PC-3 (cell line): ENCODE data around the gene PDGFB. TPM values are rescaled to one million over a fixed set of nuclear protein-coding genes. Genes with fewer than 3 reads are reported as not detected.

ENCODE experiments used
- ATAC-seq: fragments of 200-7000 bp; cut with Tn5 transposase; 2 replicates; pipeline ENCODE4 v1.9.1; 2020; ENCODE audit warnings: mild to moderate bottlenecking, moderate library complexity
- BruUV-seq: library from RNA; stranded (reverse); fragments of 400-500 nt; replicated peaks from 2 replicates; lab custom pipeline; 2021; lab: Mats Ljungman, UMichigan
- CTCF ChIA-PET: fragments of 300-600 bp; sonication (Branson Sonifier 250); formaldehyde crosslinking; loops from one replicate; lab custom pipeline; 2022; ENCODE audit warnings: antibody characterized with exemption; lab: Charles Lee
- POLR2A ChIA-PET: fragments of 300-600 bp; sonication (Branson Sonifier 250); formaldehyde crosslinking; loops from one replicate; lab custom pipeline; 2022; ENCODE audit warnings: antibody characterized with exemption; ENCODE audit not compliant: unreplicated experiment; lab: Charles Lee
- DNase-seq: peaks from one replicate; pipeline ENCODE4 v3.0.0-alpha.2; 2015
- H2AFZ ChIP-seq: fragments of 300-600 bp; sonication (generic); 2 replicates; pipeline ENCODE4 v1.6.0; 2016; ENCODE audit warnings: antibody characterized with exemption, low read length
- H3F3A ChIP-seq: fragments of 300-600 bp; sonication (generic); one replicate; pipeline ENCODE4 v1.6.0; 2017; ENCODE audit warnings: antibody characterized with exemption, low read length, control low read depth, mild to moderate bottlenecking; ENCODE audit not compliant: unreplicated experiment
- H3K27ac ChIP-seq: fragments of 300-600 bp; sonication (generic); 2 replicates; pipeline ENCODE4 v1.5.1; 2016; ENCODE audit warnings: mild to moderate bottlenecking, low read length
- H3K27me3 ChIP-seq: fragments of 300-600 bp; sonication (generic); 2 replicates; pipeline ENCODE4 v1.6.1; 2016; ENCODE audit warnings: low read length, mixed read lengths
- H3K36me3 ChIP-seq: fragments of 300-600 bp; sonication (generic); 2 replicates; pipeline ENCODE4 v1.6.1; 2016; ENCODE audit warnings: low read depth, mixed run types, low read length, mixed read lengths
- H3K4me1 ChIP-seq: fragments of 300-600 bp; sonication (generic); 2 replicates; pipeline ENCODE4 v1.5.1; 2016; ENCODE audit warnings: low read length; ENCODE audit not compliant: insufficient read depth
- H3K4me2 ChIP-seq: fragments of 300-600 bp; sonication (generic); 2 replicates; pipeline ENCODE4 v1.6.0; 2016; ENCODE audit warnings: low read length
- H3K4me3 ChIP-seq: fragments of 300-600 bp; sonication (generic); 2 replicates; pipeline ENCODE4 v1.5.1; 2016; ENCODE audit warnings: mild to moderate bottlenecking, low read length, mixed read lengths
- H3K79me2 ChIP-seq: fragments of 300-600 bp; sonication (generic); 2 replicates; pipeline ENCODE4 v1.6.1; 2017; ENCODE audit warnings: low read length, mixed read lengths
- H3K9ac ChIP-seq: fragments of 300-600 bp; sonication (generic); 2 replicates; pipeline ENCODE4 v1.6.0; 2016; ENCODE audit warnings: mild to moderate bottlenecking, low read length
- H3K9me2 ChIP-seq: fragments of 300-600 bp; sonication (generic); replicated peaks from 2 replicates; pipeline ENCODE4 v1.6.1; 2016; ENCODE audit warnings: mixed run types, low read length, mixed read lengths
- H3K9me3 ChIP-seq: fragments of 300-600 bp; sonication (generic); 2 replicates; pipeline ENCODE4 v1.6.1; 2016; ENCODE audit warnings: low read length, mixed read lengths
- H4K20me1 ChIP-seq: fragments of 300-600 bp; sonication (generic); 2 replicates; pipeline ENCODE4 v1.6.1; 2016; ENCODE audit warnings: low read length, mixed read lengths
- EZH2 ChIP-seq: fragments of 300-600 bp; sonication (generic); IDR thresholded peaks from one replicate; pipeline ENCODE4 v1.6.1; 2017; ENCODE audit warnings: antibody characterized with exemption, mild to moderate bottlenecking, low read length; ENCODE audit not compliant: unreplicated experiment
- EZH2phosphoT487 ChIP-seq: fragments of 300-600 bp; sonication (generic); IDR thresholded peaks from 2 replicates; pipeline ENCODE4 v1.6.1; 2018; ENCODE audit warnings: mild to moderate bottlenecking, antibody characterized with exemption, low read length, borderline replicate concordance
- intact Hi-C: fragments of 100-400 bp; cut with micrococcal nuclease; formaldehyde crosslinking; loops from 2 replicates; pipeline ENCODE4 v1.9.0; 2023
- total RNA-seq: library from RNA; depleted of rRNA; stranded (reverse); fragments of >200 nt; gene quantifications from 2 replicates; pipeline ENCODE4 v1.2.3, GENCODE V29; 2014
- TF ChIP-seq, protein P1 (sequence below): fragments of 300-600 bp; sonication (generic); conservative IDR thresholded peaks from 2 replicates; pipeline ENCODE4 v1.5.1; 2017; ENCODE audit warnings: antibody characterized with exemption, low read depth, mild to moderate bottlenecking, low read length

PDGFB gene
- total RNA-seq, 1 experiment from 2014 or later = 33.1 TPM

DNA sequence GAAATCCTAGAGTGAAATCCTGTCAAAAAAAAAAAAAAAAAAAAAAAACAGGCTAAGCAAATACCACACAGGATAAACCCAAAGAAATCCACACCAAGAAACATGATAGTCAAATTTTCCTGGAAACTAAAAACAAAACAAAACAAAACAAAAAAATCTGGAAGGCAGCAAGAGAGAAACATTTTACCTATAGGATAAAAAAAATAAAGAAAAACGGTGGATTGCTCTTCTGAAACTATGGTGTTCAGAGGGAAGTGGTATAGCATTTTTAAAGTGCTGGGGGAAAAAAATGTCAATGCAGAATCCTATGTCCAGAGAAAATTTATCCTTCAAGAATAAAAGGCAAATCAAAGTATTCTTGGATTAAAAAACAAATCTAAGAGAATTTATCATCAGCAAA is 50.7 kb downstream of the PDGFB start:
- intact Hi-C loops = no loop called here
- Histone ChIP-seq H3K79me2 (no peaks in the 10 kb centered on the region), H3K27me3 (no peaks in the 10 kb centered on the region), H3K9ac (no peak overlapping the region), H3K4me3 (no peak overlapping the region), H3K4me2 (no peak overlapping the region), H3K27ac (no peak overlapping the region), H3K36me3 (no peaks in the 10 kb centered on the region; the same call in 1 of the 2 replicates), H3K9me2 (no peaks in the 10 kb centered on the region), H3K4me1 (no peaks in the 10 kb centered on the region), H3K9me3 (peaks cover 6% of the 10 kb centered on the region; the same call in 1 of the 2 replicates), H2AFZ (no peak overlapping the region), H3F3A (no peaks in the 10 kb centered on the region), H4K20me1 (no peaks in the 10 kb centered on the region)
- no peak for DNase-seq
- BruUV-seq = no TSS peak
- TF ChIP-seq EZH2phosphoT487 = no peak
- TF ChIP-seq, protein P1, sequence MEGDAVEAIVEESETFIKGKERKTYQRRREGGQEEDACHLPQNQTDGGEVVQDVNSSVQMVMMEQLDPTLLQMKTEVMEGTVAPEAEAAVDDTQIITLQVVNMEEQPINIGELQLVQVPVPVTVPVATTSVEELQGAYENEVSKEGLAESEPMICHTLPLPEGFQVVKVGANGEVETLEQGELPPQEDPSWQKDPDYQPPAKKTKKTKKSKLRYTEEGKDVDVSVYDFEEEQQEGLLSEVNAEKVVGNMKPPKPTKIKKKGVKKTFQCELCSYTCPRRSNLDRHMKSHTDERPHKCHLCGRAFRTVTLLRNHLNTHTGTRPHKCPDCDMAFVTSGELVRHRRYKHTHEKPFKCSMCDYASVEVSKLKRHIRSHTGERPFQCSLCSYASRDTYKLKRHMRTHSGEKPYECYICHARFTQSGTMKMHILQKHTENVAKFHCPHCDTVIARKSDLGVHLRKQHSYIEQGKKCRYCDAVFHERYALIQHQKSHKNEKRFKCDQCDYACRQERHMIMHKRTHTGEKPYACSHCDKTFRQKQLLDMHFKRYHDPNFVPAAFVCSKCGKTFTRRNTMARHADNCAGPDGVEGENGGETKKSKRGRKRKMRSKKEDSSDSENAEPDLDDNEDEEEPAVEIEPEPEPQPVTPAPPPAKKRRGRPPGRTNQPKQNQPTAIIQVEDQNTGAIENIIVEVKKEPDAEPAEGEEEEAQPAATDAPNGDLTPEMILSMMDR = no peak
- no peak for TF ChIP-seq EZH2
- no peak for ATAC-seq
- ChIA-PET POLR2A (no interaction called here), CTCF (no interaction called here)

DNA sequence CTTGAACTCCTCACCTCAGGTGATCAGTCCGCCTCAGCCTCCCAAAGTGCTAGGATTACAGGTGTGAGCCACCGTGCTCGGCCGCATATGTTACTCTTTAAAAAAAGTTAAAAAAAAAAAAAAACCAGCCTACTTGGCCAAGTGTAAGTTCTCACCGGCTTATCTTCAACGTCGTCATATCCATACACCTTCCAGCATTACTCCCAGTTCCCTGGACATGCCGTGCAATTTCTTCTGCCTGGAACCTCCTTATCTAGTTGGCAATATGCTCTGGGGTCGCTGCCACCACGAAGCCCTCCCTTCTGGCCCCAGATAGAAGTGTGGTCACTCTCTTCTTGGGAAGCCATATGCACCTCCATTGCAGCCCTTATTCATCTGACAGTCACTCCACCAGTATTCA is 56.0 kb downstream of the PDGFB start:
- H3K27ac ChIP-seq = no peak overlapping the region
- H4K20me1 ChIP-seq = no peaks in the 10 kb centered on the region
- H3K9me2 ChIP-seq = no peaks in the 10 kb centered on the region
- H3K4me2 ChIP-seq = no peak overlapping the region
- ChIA-PET CTCF (no interaction called here), POLR2A (no interaction called here)
- no peaks in the 10 kb centered on the region for H3K9me3 ChIP-seq
- no peaks in the 10 kb centered on the region for H3K79me2 ChIP-seq
- H3K27me3 ChIP-seq = no peaks in the 10 kb centered on the region
- no peak for TF ChIP-seq EZH2phosphoT487
- TF ChIP-seq, protein P1 = no peak
- TF ChIP-seq EZH2 = no peak
- no peaks in the 10 kb centered on the region for H3K36me3 ChIP-seq
- H3K4me3 ChIP-seq = no peak overlapping the region
- DNase-seq = no peak
- H3K4me1 ChIP-seq = no peaks in the 10 kb centered on the region
- intact Hi-C loops = no loop called here
- H3F3A ChIP-seq = no peaks in the 10 kb centered on the region
- no peak overlapping the region for H3K9ac ChIP-seq
- BruUV-seq = no TSS peak
- no peak overlapping the region for H2AFZ ChIP-seq
- ATAC-seq = no peak

DNA sequence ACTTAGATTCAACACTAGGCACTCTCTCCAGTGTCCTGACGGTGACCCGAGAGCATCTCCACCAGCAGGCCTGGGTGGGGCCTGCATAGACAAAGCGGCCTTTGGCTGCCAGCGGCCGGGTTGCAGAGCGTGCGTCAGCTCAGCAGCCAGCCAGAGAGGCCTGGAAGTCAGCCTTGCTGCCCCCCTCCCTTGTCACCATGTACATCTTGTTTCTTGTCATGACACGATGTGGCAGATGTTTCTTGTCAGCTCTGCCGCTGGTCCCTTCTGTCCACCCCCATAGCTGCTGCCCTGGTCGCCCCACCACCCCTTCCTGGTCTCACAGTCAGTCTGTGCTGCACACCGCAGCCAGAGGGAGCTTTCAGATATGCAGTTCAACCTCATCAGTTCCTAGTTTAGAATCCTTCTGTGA is 59.2 kb downstream of the PDGFB start:
- Histone ChIP-seq H4K20me1 (no peaks in the 10 kb centered on the region), H2AFZ (no peak overlapping the region), H3K27ac (no peak overlapping the region), H3K79me2 (no peaks in the 10 kb centered on the region), H3K9me2 (no peaks in the 10 kb centered on the region), H3K9ac (no peak overlapping the region), H3K9me3 (no peaks in the 10 kb centered on the region), H3K4me1 (no peaks in the 10 kb centered on the region), H3K27me3 (no peaks in the 10 kb centered on the region), H3F3A (no peaks in the 10 kb centered on the region), H3K36me3 (no peaks in the 10 kb centered on the region), H3K4me3 (no peak overlapping the region), H3K4me2 (no peak overlapping the region)
- POLR2A ChIA-PET = no interaction called here
- DNase-seq (no peak), ATAC-seq (no peak)
- TF ChIP-seq EZH2phosphoT487 (no peak), EZH2 (no peak)
- TF ChIP-seq, protein P1 = no peak
- intact Hi-C loops = no loop called here
- no TSS peak for BruUV-seq
- CTCF ChIA-PET = no interaction called here
